CD14-positive monocyte (primary cell): Measurements from ENCODE around the gene NSD2. TPM values are rescaled to one million over a fixed set of nuclear protein-coding genes. Genes with fewer than 3 reads are reported as not detected.

Source experiments
- DNase-seq, 3 donors: peaks; one replicate each; pipeline ENCODE4 v3.0.0-alpha.2; 2011 to 2022
- H2AFZ ChIP-seq: 2 replicates; pipeline ENCODE4 v1.6.0; 2012; ENCODE audit warnings: mild to moderate bottlenecking, low read depth, low read length, inconsistent platforms; ENCODE audit not compliant: insufficient read depth, poor library complexity, severe bottlenecking
- H3K27ac ChIP-seq, 2 donors: 1 replicate in 1 of 2; 2 replicates in 1 of 2; pipeline ENCODE4 v1.5.1; 2012 to 2013; ENCODE audit warnings: low read length in 2 of 2, control low read depth in 1 of 2, inconsistent platforms in 1 of 2, low read depth in 1 of 2, mild to moderate bottlenecking in 1 of 2
- H3K27me3 ChIP-seq, 2 donors: one replicate each; pipeline versions ENCODE4 v1.6.0 to v1.6.1; 2011 to 2013; ENCODE audit warnings: low read length in 2 of 2; ENCODE audit not compliant: control insufficient read depth in 2 of 2, insufficient read depth in 2 of 2
- H3K36me3 ChIP-seq, 2 donors: replicated peaks in 1 of 2; 1 replicate in 1 of 2; 2 replicates in 1 of 2; pipeline versions ENCODE4 v1.5.1 to v1.6.1; 2012 to 2013; ENCODE audit warnings: low read length in 2 of 2, control low read depth in 1 of 2, inconsistent platforms in 1 of 2, mild to moderate bottlenecking in 1 of 2; ENCODE audit not compliant: insufficient read depth in 2 of 2, control insufficient read depth in 1 of 2
- H3K4me1 ChIP-seq, 2 donors: 1 replicate in 1 of 2; 2 replicates in 1 of 2; pipeline versions ENCODE4 v1.5.1 to v1.6.1; 2012 to 2013; ENCODE audit warnings: low read length in 2 of 2, control low read depth in 1 of 2, inconsistent platforms in 1 of 2, mild to moderate bottlenecking in 1 of 2, moderate library complexity in 1 of 2; ENCODE audit not compliant: insufficient read depth in 2 of 2, control insufficient read depth in 1 of 2
- H3K4me2 ChIP-seq: replicated peaks from 2 replicates; pipeline ENCODE3; 2012; ENCODE audit warnings: low read length, moderate library complexity, mild to moderate bottlenecking; ENCODE audit not compliant: poor library complexity, severe bottlenecking; ENCODE audit errors: extremely low read depth
- H3K4me3 ChIP-seq, 3 experiments: fragments of 200-600 bp in 1 of 3; sonication (generic) in 1 of 3; replicated peaks in 1 of 3; 1 replicate in 2 of 3; 2 replicates in 1 of 3; pipeline ENCODE4 v1.5.1; 2011 to 2013; ENCODE audit warnings: low read length in 3 of 3, mild to moderate bottlenecking in 3 of 3, control low read depth in 2 of 3, low read depth in 2 of 3, inconsistent platforms in 1 of 3, moderate library complexity in 1 of 3
- H3K79me2 ChIP-seq: 2 replicates; pipeline ENCODE4 v1.6.0; 2012; ENCODE audit warnings: mild to moderate bottlenecking, control low read depth, inconsistent platforms, low read length, moderate library complexity; ENCODE audit not compliant: insufficient read depth
- H3K9ac ChIP-seq: 2 replicates; pipeline ENCODE4 v1.6.0; 2017; ENCODE audit warnings: low read length, mild to moderate bottlenecking; ENCODE audit not compliant: insufficient read depth, poor library complexity, severe bottlenecking
- H3K9me3 ChIP-seq, 2 donors: replicated peaks in 1 of 2; 1 replicate in 1 of 2; 2 replicates in 1 of 2; pipeline versions ENCODE4 v1.5.1 to v1.6.1; 2012 to 2013; ENCODE audit warnings: low read length in 2 of 2, control low read depth in 1 of 2; ENCODE audit not compliant: control insufficient read depth in 1 of 2, insufficient read depth in 1 of 2
- H4K20me1 ChIP-seq: 2 replicates; pipeline ENCODE4 v1.6.0; 2012; ENCODE audit warnings: mild to moderate bottlenecking, low read length, control low read depth, moderate library complexity; ENCODE audit not compliant: insufficient read depth
- H3K27ac Mint-ChIP-seq, 7 donors: one replicate each; pipeline ENCODE4 v1.8.0; 2020; ENCODE audit warnings: mild to moderate bottlenecking in 7 of 7, mixed read lengths in 7 of 7, moderate library complexity in 6 of 7, inconsistent platforms in 2 of 7
- H3K27me3 Mint-ChIP-seq, 3 donors: one replicate each; pipeline ENCODE4 v1.8.0; 2021 to 2022; ENCODE audit warnings: low read depth in 3 of 3, mild to moderate bottlenecking in 3 of 3, mixed read lengths in 3 of 3, moderate library complexity in 3 of 3, inconsistent platforms in 1 of 3
- H3K36me3 Mint-ChIP-seq, 2 donors: one replicate each; pipeline ENCODE4 v1.8.0; 2020; ENCODE audit warnings: mixed read lengths in 2 of 2, inconsistent platforms in 1 of 2, mild to moderate bottlenecking in 1 of 2
- H3K4me1 Mint-ChIP-seq: one replicate; pipeline ENCODE4 v1.8.0; 2020; ENCODE audit warnings: mild to moderate bottlenecking, mixed read lengths
- H3K4me3 Mint-ChIP-seq, 2 donors: one replicate each; pipeline ENCODE4 v1.8.0; 2020; ENCODE audit warnings: mild to moderate bottlenecking in 2 of 2, mixed read lengths in 2 of 2, moderate library complexity in 1 of 2
- H3K9me3 Mint-ChIP-seq, 7 donors: one replicate each; pipeline ENCODE4 v1.8.0; 2020 to 2022; ENCODE audit warnings: mixed read lengths in 7 of 7, mild to moderate bottlenecking in 6 of 7, moderate library complexity in 6 of 7, inconsistent platforms in 2 of 7
- CTCF ChIP-seq: fragments of 200-600 bp; IDR thresholded peaks from one replicate; pipeline ENCODE4 v1.8.0; 2022; ENCODE audit warnings: antibody characterized with exemption, mild to moderate bottlenecking
- WGBS: methylation state at CpG from one replicate; pipeline ENCODE4 v1.1.5; 2013; ENCODE audit warnings: missing lambda C conversion rate; ENCODE audit not compliant: insufficient coverage; 5-methylcytosine and 5-hydroxymethylcytosine counted together
- intact Hi-C, 2 donors: fragments of 100-400 bp; cut with micrococcal nuclease; formaldehyde crosslinking; loops; one replicate each; pipeline versions ENCODE4 v1.15.0 to v1.15.1; 2023
- polyA plus RNA-seq, 3 donors: library from polyadenylated mRNA; depleted of rRNA in 1 of 3; unstranded in 2 of 3; stranded (reverse) in 1 of 3; fragments of 300-500 nt in 2 of 3; fragments of >200 nt in 1 of 3; fragmentation: Illumina TruSeq in 2 of 3; gene quantifications; 1 replicate in 2 of 3; 2 replicates in 1 of 3; pipeline ENCODE4 v1.2.3, GENCODE V29; 2012 to 2021

The NSD2 gene
- polyA plus RNA-seq, 3 donors: 1.9 to 8.7 (median 2.3) TPM

GRCh38 chr4:1970926-1971325 lies 99.7 kb downstream of the NSD2 start:
- no peak for DNase-seq
- no peak overlapping the region for H3K27ac ChIP-seq
- WGBS: 94% methylated on average over 5 of the region's 6 CpGs
- H3K4me1 ChIP-seq: no peaks in the 10 kb centered on the region
- H3K36me3 ChIP-seq: peaks cover 40 to 91% of the 10 kb centered on the region in 2 donors
- H2AFZ ChIP-seq: no peak overlapping the region
- no peaks in the 10 kb centered on the region for H4K20me1 ChIP-seq
- intact Hi-C loops: no loop called here
- no peaks in the 10 kb centered on the region for H3K9me3 Mint-ChIP-seq
- H3K4me3 Mint-ChIP-seq: no peak overlapping the region
- no peaks in the 10 kb centered on the region for H3K9me3 ChIP-seq
- no peak overlapping the region for H3K4me2 ChIP-seq
- H3K9ac ChIP-seq: no peak overlapping the region
- no peaks in the 10 kb centered on the region for H3K4me1 Mint-ChIP-seq
- H3K79me2 ChIP-seq: no peaks in the 10 kb centered on the region
- H3K27ac Mint-ChIP-seq: peak overlapping the region in 1 of 7 donors; percentile 7
- peaks cover 73 to 93% of the 10 kb centered on the region in 2 donors for H3K36me3 Mint-ChIP-seq
- no peak overlapping the region for H3K4me3 ChIP-seq
- no peak for TF ChIP-seq CTCF
- H3K27me3 ChIP-seq: no peaks in the 10 kb centered on the region
- H3K27me3 Mint-ChIP-seq: peaks cover 0 to 4% (median 2%) of the 10 kb centered on the region in 3 donors

GRCh38 chr4:1971456-1972200 lies 100.4 kb downstream of the NSD2 start:
- H3K9me3 Mint-ChIP-seq: no peaks in the 10 kb centered on the region
- peaks cover 47 to 95% of the 10 kb centered on the region in 2 donors for H3K36me3 ChIP-seq
- intact Hi-C loops: no loop called here

More at GRCh38 chr4:1971456-1972200, 100.4 kb downstream of the NSD2 start:
- H3K4me3 Mint-ChIP-seq: no peak overlapping the region
- no peak overlapping the region for H3K4me3 ChIP-seq
- no peaks in the 10 kb centered on the region for H4K20me1 ChIP-seq
- no peak overlapping the region for H3K9ac ChIP-seq
- H3K4me2 ChIP-seq: no peak overlapping the region
- peak overlapping the region in 3 of 7 donors; percentile 12 to 63 (median 35) for H3K27ac Mint-ChIP-seq
- DNase-seq: no peak
- H3K79me2 ChIP-seq: no peaks in the 10 kb centered on the region
- H3K27me3 ChIP-seq: no peaks in the 10 kb centered on the region
- no peak overlapping the region for H2AFZ ChIP-seq
- H3K4me1 ChIP-seq: no peaks in the 10 kb centered on the region
- H3K27me3 Mint-ChIP-seq: peaks cover 0 to 4% (median 2%) of the 10 kb centered on the region in 3 donors
- H3K27ac ChIP-seq: no peak overlapping the region
- 98% methylated on average over 11 of the region's 16 CpGs for WGBS
- peaks cover 77 to 94% of the 10 kb centered on the region in 2 donors for H3K36me3 Mint-ChIP-seq
- no peak for TF ChIP-seq CTCF
- no peaks in the 10 kb centered on the region for H3K9me3 ChIP-seq
- H3K4me1 Mint-ChIP-seq: no peaks in the 10 kb centered on the region
